ENCODE results near the gene IL21. TPM values are rescaled to one million over a fixed set of nuclear protein-coding genes. Genes with fewer than 3 reads are reported as not detected.
"Not testable (repeated sequence)": the region's sequence is repeated elsewhere in the genome, so short reads cannot be mapped to it uniquely, and the experiment has no call there.

Gene IL21
- total RNA-seq, 4 donors from 2014 or later = not detected

GRCh38 chr4:122658377-122658776 lies 37.5 kb upstream of the IL21 start:
- TF ChIP-seq POLR2A (IDR thresholded peaks at IDR 0.05) (no peak), CTCF (IDR thresholded peaks at IDR 0.05) (no peak)
- Histone ChIP-seq H3K27ac (no peak overlapping the region), H3K9me3 (no peaks in the 10 kb centered on the region), H3K36me3 (no peaks in the 10 kb centered on the region), H3K4me3 (no peak overlapping the region), H3K4me1 (no peaks in the 10 kb centered on the region), H3K27me3 (no peaks in the 10 kb centered on the region)
- DNase-seq = no peak

DNA sequence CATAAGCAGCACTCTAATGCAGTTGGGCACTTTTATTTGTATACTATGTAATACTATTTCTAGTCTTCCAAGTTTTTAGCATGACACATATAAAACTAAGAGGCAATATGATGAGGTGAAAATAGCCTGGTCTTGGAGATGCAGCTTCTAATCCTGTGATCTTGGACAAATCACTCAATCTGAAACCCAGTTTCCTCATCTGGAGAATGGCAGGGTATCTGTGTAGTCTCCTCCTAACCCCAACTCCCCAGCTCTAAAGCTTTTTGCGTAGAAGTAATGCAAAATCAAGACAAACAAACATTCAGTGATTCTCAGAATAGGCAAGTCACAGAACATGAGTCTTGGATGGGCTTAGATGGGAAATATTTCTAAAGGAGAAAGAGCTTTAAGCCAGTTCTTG lies 36.7 kb upstream of the IL21 start:
- H3K27ac ChIP-seq = no peak overlapping the region
- no peaks in the 10 kb centered on the region for H3K36me3 ChIP-seq
- no peak overlapping the region for H3K4me3 ChIP-seq
- DNase-seq = no peak
- H3K4me1 ChIP-seq = no peaks in the 10 kb centered on the region
- H3K27me3 ChIP-seq = no peaks in the 10 kb centered on the region
- no peak for TF ChIP-seq CTCF (IDR thresholded peaks at IDR 0.05)
- no peak for TF ChIP-seq POLR2A (IDR thresholded peaks at IDR 0.05)
- no peaks in the 10 kb centered on the region for H3K9me3 ChIP-seq

GRCh38 chr4:122656583-122656982 lies 35.7 kb upstream of the IL21 start:
- not testable (repeated sequence) for H3K9me3 ChIP-seq, H3K36me3 ChIP-seq, H3K4me1 ChIP-seq, H3K27ac ChIP-seq, H3K27me3 ChIP-seq, H3K4me3 ChIP-seq, DNase-seq

GRCh38 chr4:122652379-122652778 lies 31.5 kb upstream of the IL21 start:
- Histone ChIP-seq H3K27me3 (no peaks in the 10 kb centered on the region), H3K36me3 (no peaks in the 10 kb centered on the region), H3K4me3 (no peak overlapping the region), H3K4me1 (no peaks in the 10 kb centered on the region), H3K9me3 (no peaks in the 10 kb centered on the region), H3K27ac (no peak overlapping the region)
- TF ChIP-seq CTCF (IDR thresholded peaks at IDR 0.05) (peak in 5 of 6 experiments; percentile 13 to 36 (median 27)), POLR2A (IDR thresholded peaks at IDR 0.05) (no peak)
- DNase-seq = peak in 2 of 3 donors; percentile 30 to 61

GRCh38 chr4:122650148-122650547 lies 29.3 kb upstream of the IL21 start:
- no peak for DNase-seq
- TF ChIP-seq POLR2A (IDR thresholded peaks at IDR 0.05) (no peak), CTCF (IDR thresholded peaks at IDR 0.05) (no peak)
- Histone ChIP-seq H3K27ac (no peak overlapping the region), H3K9me3 (no peaks in the 10 kb centered on the region), H3K4me3 (no peak overlapping the region), H3K27me3 (no peaks in the 10 kb centered on the region), H3K4me1 (no peaks in the 10 kb centered on the region), H3K36me3 (no peaks in the 10 kb centered on the region)

GRCh38 chr4:122647656-122648055 lies 26.8 kb upstream of the IL21 start:
- H3K36me3 ChIP-seq = no peaks in the 10 kb centered on the region
- no peak overlapping the region for H3K27ac ChIP-seq
- H3K4me3 ChIP-seq = no peak overlapping the region
- H3K9me3 ChIP-seq = no peaks in the 10 kb centered on the region
- no peaks in the 10 kb centered on the region for H3K27me3 ChIP-seq
- TF ChIP-seq CTCF (IDR thresholded peaks at IDR 0.05) (no peak), POLR2A (IDR thresholded peaks at IDR 0.05) (no peak)
- no peaks in the 10 kb centered on the region for H3K4me1 ChIP-seq
- DNase-seq = no peak

All from Peyer's patch (tissue), 4 donors.